ENCODE data around the gene SNX8.

SNX8 gene

DNA sequence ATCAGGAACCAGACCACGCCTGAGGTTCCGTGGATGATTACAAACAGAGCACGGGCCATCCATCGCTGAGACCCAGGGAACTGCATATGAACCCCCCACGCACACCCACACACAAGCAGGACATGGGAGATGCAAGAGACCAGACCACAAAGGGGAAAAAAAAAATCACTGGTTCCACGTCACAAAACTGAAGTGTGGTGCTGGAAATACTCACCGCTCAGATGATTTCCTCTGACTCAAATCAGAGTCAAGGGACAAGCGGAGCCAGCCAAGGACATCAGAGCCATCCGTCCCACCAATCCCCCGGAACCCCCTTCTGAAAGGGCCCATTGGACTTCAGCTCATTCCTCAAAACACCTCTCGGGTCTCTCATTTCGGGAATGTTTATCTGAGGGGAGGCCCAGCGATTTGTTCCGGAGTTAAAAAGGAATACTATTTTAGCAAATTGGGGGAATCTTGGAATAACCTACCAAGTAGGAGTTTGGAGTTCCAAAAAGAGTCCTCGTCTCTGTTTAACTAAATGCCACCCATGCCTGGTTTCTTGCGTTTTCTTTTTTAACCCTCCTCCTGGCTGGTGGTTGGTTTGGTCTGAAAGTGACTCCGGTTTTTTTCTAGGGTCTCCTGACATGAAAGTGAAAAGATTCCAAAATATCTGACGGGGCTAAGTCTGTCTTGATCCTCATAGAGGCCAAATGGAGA is 15.0 kb downstream of the SNX8 start:
- H3K27ac ChIP-seq (ENCODE audit: low read depth, low read length) = no peak overlapping the region
- peak overlapping the region in 1 of 5 donors; percentile 14 for H3K4me3 ChIP-seq (ENCODE audit: low read depth in 1 of 5, low read length in 5 of 5)
- peaks cover 0 to 18% (median 6%) of the 10 kb centered on the region in 5 donors for H3K4me1 ChIP-seq (ENCODE audit: control insufficient read depth in 5 of 5, insufficient read depth in 5 of 5, low read length in 5 of 5)
- H3K27me3 ChIP-seq (ENCODE audit: control insufficient read depth in 5 of 5, insufficient read depth in 4 of 5, low read length in 5 of 5) = no peaks in the 10 kb centered on the region
- H3K9ac ChIP-seq (ENCODE audit: low read length in 5 of 5) = peak overlapping the region in 3 of 5 donors; percentile 15 to 52 (median 41)
- no peaks in the 10 kb centered on the region for H3K36me3 ChIP-seq (ENCODE audit: control insufficient read depth in 5 of 5, insufficient read depth in 5 of 5, low read length in 5 of 5)
- H3K9me3 ChIP-seq (ENCODE audit: control insufficient read depth in 5 of 5, low read length in 5 of 5) = no peaks in the 10 kb centered on the region

DNA sequence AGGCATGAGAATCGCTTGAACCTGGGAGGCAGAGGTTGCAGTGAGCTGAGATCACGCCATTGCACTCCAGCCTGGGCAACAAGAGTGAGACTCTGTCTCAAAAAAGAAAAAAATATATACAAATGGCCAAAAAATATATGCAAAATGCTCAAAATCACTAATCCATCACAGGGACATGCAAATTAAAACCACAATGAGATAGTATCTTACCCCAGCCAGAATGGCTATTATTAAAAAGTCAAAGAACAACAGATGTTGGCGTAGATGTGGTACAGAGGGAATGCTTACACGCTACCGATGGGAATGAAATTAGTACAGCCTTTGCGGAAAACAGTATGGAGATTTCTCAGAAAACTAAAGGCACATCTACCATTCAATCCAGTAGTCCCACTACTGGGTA is 17.4 kb downstream of the SNX8 start:
- no peak overlapping the region for H3K9ac ChIP-seq (ENCODE audit: low read length in 5 of 5)

GRCh38 chr7:2295936-2296620 is 18.2 kb downstream of the SNX8 start:
- no peaks in the 10 kb centered on the region for H3K36me3 ChIP-seq (ENCODE audit: control insufficient read depth in 5 of 5, insufficient read depth in 5 of 5, low read length in 5 of 5)
- H3K4me3 ChIP-seq (ENCODE audit: low read depth in 1 of 5, low read length in 5 of 5) = no peak overlapping the region
- no peak overlapping the region for H3K27ac ChIP-seq (ENCODE audit: low read depth, low read length)
- no peak overlapping the region for H3K9ac ChIP-seq (ENCODE audit: low read length in 5 of 5)
- H3K4me1 ChIP-seq (ENCODE audit: control insufficient read depth in 5 of 5, insufficient read depth in 5 of 5, low read length in 5 of 5) = peaks cover 0 to 18% (median 6%) of the 10 kb centered on the region in 5 donors
- H3K9me3 ChIP-seq (ENCODE audit: control insufficient read depth in 5 of 5, low read length in 5 of 5) = no peaks in the 10 kb centered on the region
- no peaks in the 10 kb centered on the region for H3K27me3 ChIP-seq (ENCODE audit: control insufficient read depth in 5 of 5, insufficient read depth in 4 of 5, low read length in 5 of 5)

More for the DNA sequence above, 17.4 kb downstream of the SNX8 start:
- Histone ChIP-seq H3K4me1 (ENCODE audit: control insufficient read depth in 5 of 5, insufficient read depth in 5 of 5, low read length in 5 of 5) (peaks cover 0 to 18% (median 6%) of the 10 kb centered on the region in 5 donors), H3K27me3 (ENCODE audit: control insufficient read depth in 5 of 5, insufficient read depth in 4 of 5, low read length in 5 of 5) (no peaks in the 10 kb centered on the region), H3K36me3 (ENCODE audit: control insufficient read depth in 5 of 5, insufficient read depth in 5 of 5, low read length in 5 of 5) (no peaks in the 10 kb centered on the region), H3K4me3 (ENCODE audit: low read depth in 1 of 5, low read length in 5 of 5) (no peak overlapping the region), H3K9me3 (ENCODE audit: control insufficient read depth in 5 of 5, low read length in 5 of 5) (no peaks in the 10 kb centered on the region), H3K27ac (ENCODE audit: low read depth, low read length) (no peak overlapping the region)

GRCh38 chr7:2290877-2291276 is 23.4 kb downstream of the SNX8 start:
- peaks cover 0 to 8% (median 3%) of the 10 kb centered on the region in 5 donors for H3K36me3 ChIP-seq (ENCODE audit: control insufficient read depth in 5 of 5, insufficient read depth in 5 of 5, low read length in 5 of 5)
- no peak overlapping the region for H3K27ac ChIP-seq (ENCODE audit: low read depth, low read length)
- H3K27me3 ChIP-seq (ENCODE audit: control insufficient read depth in 5 of 5, insufficient read depth in 4 of 5, low read length in 5 of 5) = no peaks in the 10 kb centered on the region
- no peak overlapping the region for H3K4me3 ChIP-seq (ENCODE audit: low read depth in 1 of 5, low read length in 5 of 5)
- H3K9ac ChIP-seq (ENCODE audit: low read length in 5 of 5) = no peak overlapping the region
- H3K4me1 ChIP-seq (ENCODE audit: control insufficient read depth in 5 of 5, insufficient read depth in 5 of 5, low read length in 5 of 5) = peaks cover 0 to 10% (median 0%) of the 10 kb centered on the region in 5 donors
- no peaks in the 10 kb centered on the region for H3K9me3 ChIP-seq (ENCODE audit: control insufficient read depth in 5 of 5, low read length in 5 of 5)

- Histone ChIP-seq H3K9me3 (ENCODE audit: control insufficient read depth in 5 of 5, low read length in 5 of 5) (no peaks in the 10 kb centered on the region), H3K9ac (ENCODE audit: low read length in 5 of 5) (no peak overlapping the region), H3K36me3 (ENCODE audit: control insufficient read depth in 5 of 5, insufficient read depth in 5 of 5, low read length in 5 of 5) (peaks cover 0 to 8% (median 3%) of the 10 kb centered on the region in 5 donors), H3K4me1 (ENCODE audit: control insufficient read depth in 5 of 5, insufficient read depth in 5 of 5, low read length in 5 of 5) (peaks cover 0 to 10% (median 0%) of the 10 kb centered on the region in 5 donors), H3K27ac (ENCODE audit: low read depth, low read length) (no peak overlapping the region), H3K4me3 (ENCODE audit: low read depth in 1 of 5, low read length in 5 of 5) (no peak overlapping the region), H3K27me3 (ENCODE audit: control insufficient read depth in 5 of 5, insufficient read depth in 4 of 5, low read length in 5 of 5) (no peaks in the 10 kb centered on the region)
These were observed 24.6 kb downstream of the SNX8 start for GRCh38 chr7:2289621-2290020.

GRCh38 chr7:2289111-2289586 is 25.1 kb downstream of the SNX8 start:
- H3K4me3 ChIP-seq (ENCODE audit: low read depth in 1 of 5, low read length in 5 of 5) = peak overlapping the region in 1 of 5 donors; percentile 33
- peaks cover 0 to 8% (median 3%) of the 10 kb centered on the region in 5 donors for H3K36me3 ChIP-seq (ENCODE audit: control insufficient read depth in 5 of 5, insufficient read depth in 5 of 5, low read length in 5 of 5)
- peaks cover 0 to 10% (median 0%) of the 10 kb centered on the region in 5 donors for H3K4me1 ChIP-seq (ENCODE audit: control insufficient read depth in 5 of 5, insufficient read depth in 5 of 5, low read length in 5 of 5)
- H3K27ac ChIP-seq (ENCODE audit: low read depth, low read length) = no peak overlapping the region
- H3K9me3 ChIP-seq (ENCODE audit: control insufficient read depth in 5 of 5, low read length in 5 of 5) = no peaks in the 10 kb centered on the region
- H3K27me3 ChIP-seq (ENCODE audit: control insufficient read depth in 5 of 5, insufficient read depth in 4 of 5, low read length in 5 of 5) = no peaks in the 10 kb centered on the region
- peak overlapping the region in 1 of 5 donors; percentile 30 for H3K9ac ChIP-seq (ENCODE audit: low read length in 5 of 5)

DNA sequence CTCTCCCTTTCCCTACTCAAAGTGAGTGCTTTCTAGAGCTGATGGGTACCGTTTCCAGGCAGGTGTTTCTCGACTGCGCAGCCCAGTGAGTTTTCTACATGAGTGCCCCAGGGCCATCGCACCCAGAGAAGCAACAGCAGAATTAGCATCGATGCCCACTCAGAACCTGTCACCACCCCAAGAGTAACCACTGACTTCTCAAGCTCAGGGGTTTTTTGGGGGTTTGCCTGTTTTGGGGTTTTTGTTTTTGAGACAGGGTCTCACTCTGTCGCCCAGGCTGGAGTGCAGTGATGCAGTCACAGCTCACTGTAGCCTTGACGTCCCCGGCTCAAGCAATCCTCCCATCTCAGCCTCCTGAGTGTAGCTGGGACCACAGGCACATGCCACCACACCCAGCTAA is 25.7 kb downstream of the SNX8 start:
- Histone ChIP-seq H3K27ac (ENCODE audit: low read depth, low read length) (no peak overlapping the region), H3K9ac (ENCODE audit: low read length in 5 of 5) (no peak overlapping the region), H3K4me3 (ENCODE audit: low read depth in 1 of 5, low read length in 5 of 5) (no peak overlapping the region), H3K9me3 (ENCODE audit: control insufficient read depth in 5 of 5, low read length in 5 of 5) (no peaks in the 10 kb centered on the region), H3K36me3 (ENCODE audit: control insufficient read depth in 5 of 5, insufficient read depth in 5 of 5, low read length in 5 of 5) (peaks cover 0 to 8% (median 3%) of the 10 kb centered on the region in 5 donors), H3K27me3 (ENCODE audit: control insufficient read depth in 5 of 5, insufficient read depth in 4 of 5, low read length in 5 of 5) (no peaks in the 10 kb centered on the region), H3K4me1 (ENCODE audit: control insufficient read depth in 5 of 5, insufficient read depth in 5 of 5, low read length in 5 of 5) (peaks cover 0 to 10% (median 0%) of the 10 kb centered on the region in 5 donors)

DNA sequence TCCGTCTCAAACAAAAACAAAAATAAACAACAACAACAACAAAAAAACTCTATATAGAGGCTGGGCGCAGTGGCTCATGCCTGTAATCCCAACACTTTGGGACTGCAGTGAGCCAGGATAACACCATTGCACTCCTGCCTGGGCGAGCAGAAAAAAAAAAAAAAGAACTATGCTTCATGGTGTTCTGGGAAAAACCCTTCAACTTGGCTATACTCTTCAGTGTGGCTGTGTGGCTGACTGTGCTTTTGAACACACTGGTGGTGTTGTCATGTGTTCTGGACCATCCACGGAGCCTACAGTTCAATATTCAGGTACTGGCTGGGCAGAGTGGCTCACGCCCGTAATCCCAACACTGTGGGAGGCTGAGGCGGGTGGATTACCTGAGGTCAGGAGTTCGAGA is 26.5 kb downstream of the SNX8 start:
- no peak overlapping the region for H3K27ac ChIP-seq (ENCODE audit: low read depth, low read length)
- no peak overlapping the region for H3K9ac ChIP-seq (ENCODE audit: low read length in 5 of 5)
- no peaks in the 10 kb centered on the region for H3K27me3 ChIP-seq (ENCODE audit: control insufficient read depth in 5 of 5, insufficient read depth in 4 of 5, low read length in 5 of 5)
- no peaks in the 10 kb centered on the region for H3K9me3 ChIP-seq (ENCODE audit: control insufficient read depth in 5 of 5, low read length in 5 of 5)
- H3K4me1 ChIP-seq (ENCODE audit: control insufficient read depth in 5 of 5, insufficient read depth in 5 of 5, low read length in 5 of 5) = peaks cover 0 to 10% (median 0%) of the 10 kb centered on the region in 5 donors
- H3K4me3 ChIP-seq (ENCODE audit: low read depth in 1 of 5, low read length in 5 of 5) = no peak overlapping the region
- H3K36me3 ChIP-seq (ENCODE audit: control insufficient read depth in 5 of 5, insufficient read depth in 5 of 5, low read length in 5 of 5) = peaks cover 0 to 8% (median 3%) of the 10 kb centered on the region in 5 donors

DNA sequence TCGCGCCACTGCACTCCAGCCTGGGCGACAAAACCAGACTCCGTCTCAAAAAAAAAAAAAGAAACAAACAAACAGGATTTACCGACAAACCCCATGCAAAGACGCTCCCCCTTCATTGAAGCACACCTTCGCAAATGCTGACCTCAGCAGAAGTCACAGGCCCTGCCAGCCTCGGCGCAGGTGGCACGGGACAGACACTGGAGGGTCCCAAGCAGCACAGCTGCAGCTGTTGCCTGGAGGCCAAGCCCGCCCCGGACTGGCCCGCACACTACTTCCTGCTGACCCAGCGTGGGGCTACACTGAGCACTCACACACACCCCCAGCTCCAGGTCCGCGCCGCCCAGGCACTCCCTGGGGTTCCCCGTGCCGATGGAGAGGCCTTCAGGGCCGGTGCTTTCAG is 31.2 kb downstream of the SNX8 start:
- Histone ChIP-seq H3K27ac (ENCODE audit: low read depth, low read length) (no peak overlapping the region), H3K9ac (ENCODE audit: low read length in 5 of 5) (no peak overlapping the region), H3K4me1 (ENCODE audit: control insufficient read depth in 5 of 5, insufficient read depth in 5 of 5, low read length in 5 of 5) (peaks cover 0 to 10% (median 7%) of the 10 kb centered on the region in 5 donors), H3K4me3 (ENCODE audit: low read depth in 1 of 5, low read length in 5 of 5) (no peak overlapping the region), H3K9me3 (ENCODE audit: control insufficient read depth in 5 of 5, low read length in 5 of 5) (no peaks in the 10 kb centered on the region), H3K27me3 (ENCODE audit: control insufficient read depth in 5 of 5, insufficient read depth in 4 of 5, low read length in 5 of 5) (no peaks in the 10 kb centered on the region), H3K36me3 (ENCODE audit: control insufficient read depth in 5 of 5, insufficient read depth in 5 of 5, low read length in 5 of 5) (peaks cover 0 to under 1% (median 0%) of the 10 kb centered on the region in 5 donors)

DNA sequence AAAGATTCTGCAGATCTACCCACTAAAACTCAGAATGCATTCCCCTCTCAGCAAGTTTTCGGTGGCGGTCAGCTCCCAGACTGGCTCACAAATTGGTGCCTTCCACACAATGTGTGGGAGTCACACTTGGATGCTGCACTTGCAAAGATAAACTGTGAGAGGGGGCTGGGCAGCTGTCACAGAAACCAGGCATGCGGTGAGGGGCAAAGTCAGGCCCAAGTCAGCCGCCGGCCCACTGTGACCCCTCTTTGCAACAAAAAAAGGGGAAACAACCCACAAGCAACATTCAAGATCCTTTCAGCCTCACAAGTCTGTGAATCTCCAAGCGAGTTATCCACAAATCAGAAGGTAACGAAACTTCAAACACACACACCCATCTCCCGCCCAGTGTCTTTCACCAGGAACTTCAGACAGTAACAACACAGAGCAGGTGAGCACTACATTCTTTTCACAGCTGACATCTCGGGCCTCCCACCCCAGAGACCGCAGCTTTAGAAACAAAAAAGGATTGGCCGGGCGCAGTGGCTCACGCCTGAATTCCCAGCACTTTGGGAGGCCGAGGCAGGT is 32.0 kb downstream of the SNX8 start:
- no peaks in the 10 kb centered on the region for H3K9me3 ChIP-seq (ENCODE audit: control insufficient read depth in 5 of 5, low read length in 5 of 5)
- H3K9ac ChIP-seq (ENCODE audit: low read length in 5 of 5) = no peak overlapping the region
- no peak overlapping the region for H3K27ac ChIP-seq (ENCODE audit: low read depth, low read length)
- H3K36me3 ChIP-seq (ENCODE audit: control insufficient read depth in 5 of 5, insufficient read depth in 5 of 5, low read length in 5 of 5) = peaks cover 0 to 6% (median 5%) of the 10 kb centered on the region in 5 donors
- no peaks in the 10 kb centered on the region for H3K27me3 ChIP-seq (ENCODE audit: control insufficient read depth in 5 of 5, insufficient read depth in 4 of 5, low read length in 5 of 5)
- H3K4me3 ChIP-seq (ENCODE audit: low read depth in 1 of 5, low read length in 5 of 5) = no peak overlapping the region
- H3K4me1 ChIP-seq (ENCODE audit: control insufficient read depth in 5 of 5, insufficient read depth in 5 of 5, low read length in 5 of 5) = peaks cover 0 to 10% (median 7%) of the 10 kb centered on the region in 5 donors
